ENCODE results near the gene CD2AP.

GRCh38 chr6:47671777-47672176, 194.2 kb downstream of the CD2AP start:
- no peak for TF ChIP-seq CTCF (conservative IDR thresholded peaks at IDR 0.05)
- TF ChIP-seq ZFX (IDR thresholded peaks at IDR 0.05), result no peak

All from C4-2B (cell line).